HCT116 (cell line): ENCODE data around the gene MUSK. TPM values are rescaled to one million over a fixed set of nuclear protein-coding genes. Genes with fewer than 3 reads are reported as not detected.

Experiments used
- ATAC-seq: fragments of 200-7000 bp; cut with Tn5 transposase; 2 replicates; pipeline ENCODE4 v1.9.1; 2020; ENCODE audit warnings: mild to moderate bottlenecking, moderate library complexity
- BruUV-seq: library from RNA; stranded (reverse); fragments of 400-500 nt; replicated peaks from 2 replicates; lab custom pipeline; 2021; lab: Mats Ljungman, UMichigan
- CTCF ChIA-PET: fragments of 300-600 bp; sonication (Branson Sonifier 250); formaldehyde crosslinking; loops from one replicate; lab custom pipeline; 2021; ENCODE audit warnings: antibody characterized with exemption; lab: Charles Lee
- POLR2A ChIA-PET: fragments of 300-600, 350-600 bp; sonication (Branson Sonifier 250); formaldehyde crosslinking; loops from one replicate; lab custom pipeline; 2021; ENCODE audit warnings: antibody characterized with exemption; lab: Charles Lee
- RAD21 ChIA-PET, 2 experiments: fragments of 300-600 bp; sonication (Branson Sonifier 250); formaldehyde crosslinking; loops; one replicate each; lab custom pipeline; 2023; ENCODE audit warnings: low total read pairs in 2 of 2; ENCODE audit not compliant: uncharacterized antibody in 2 of 2, unreplicated experiment in 2 of 2, low non-redundant PET in 1 of 2; lab: Charles Lee
- DNase-seq: peaks from one replicate; pipeline ENCODE4 v3.0.0-alpha.2; 2010; ENCODE audit warnings: low read depth, low spot score
- H2AFZ ChIP-seq: fragments of 200-600 bp; shearing (Covaris generic), sonication (generic); 2 replicates; pipeline ENCODE4 v1.6.1; 2017; ENCODE audit warnings: low read depth, mixed run types, mixed read lengths, antibody characterized with exemption, low read length; ENCODE audit not compliant: poor library complexity, severe bottlenecking
- H3K27ac ChIP-seq: 2 replicates; pipeline ENCODE4 v1.5.1; 2012; ENCODE audit warnings: low read depth, low read length
- H3K27me3 ChIP-seq: fragments of 200-600 bp; sonication (generic); 2 replicates; pipeline ENCODE4 v1.6.1; 2016; ENCODE audit warnings: mixed run types, low read length, mixed read lengths; ENCODE audit not compliant: insufficient read depth
- H3K36me3 ChIP-seq, 2 experiments: fragments of 200-500 bp in 1 of 2; fragments of 200-600 bp in 1 of 2; sonication (Bioruptor generic) in 1 of 2; sonication (generic) in 1 of 2; 2 replicates each; pipeline versions ENCODE4 v1.5.1 to v1.6.1; 2014 to 2016; ENCODE audit warnings: low read length in 2 of 2, inconsistent platforms in 1 of 2, mixed read lengths in 1 of 2, mixed run types in 1 of 2; ENCODE audit not compliant: insufficient read depth in 2 of 2, control insufficient read depth in 1 of 2
- H3K4me1 ChIP-seq, 2 experiments: fragments of 200-600 bp in 1 of 2; sonication (generic) in 1 of 2; 2 replicates each; pipeline versions ENCODE4 v1.5.1 to v1.6.1; 2012 to 2017; ENCODE audit warnings: low read length in 2 of 2, inconsistent platforms in 1 of 2, mild to moderate bottlenecking in 1 of 2, mixed read lengths in 1 of 2, mixed run types in 1 of 2, moderate library complexity in 1 of 2; ENCODE audit not compliant: insufficient read depth in 2 of 2, control insufficient read depth in 1 of 2
- H3K4me2 ChIP-seq: fragments of 200-600 bp; sonication (generic); 2 replicates; pipeline ENCODE4 v1.6.1; 2017; ENCODE audit warnings: mixed run types, low read length, mixed read lengths
- H3K4me3 ChIP-seq, 2 experiments: fragments of 200-600 bp in 1 of 2; sonication (generic) in 1 of 2; replicated peaks in 1 of 2; 2 replicates each; pipeline ENCODE4 v1.5.1; 2011 to 2016; ENCODE audit warnings: low read length in 2 of 2, control low read depth in 1 of 2, low read depth in 1 of 2, mild to moderate bottlenecking in 1 of 2, mixed read lengths in 1 of 2, mixed run types in 1 of 2
- H3K79me2 ChIP-seq: fragments of 200-600 bp; sonication (generic); 2 replicates; pipeline ENCODE4 v1.6.1; 2017; ENCODE audit warnings: mild to moderate bottlenecking, mixed run types, low read length, moderate library complexity, mixed read lengths; ENCODE audit not compliant: insufficient read depth
- H3K9ac ChIP-seq: fragments of 200-600 bp; sonication (generic); 2 replicates; pipeline ENCODE4 v1.6.1; 2016; ENCODE audit warnings: low read length, mixed read lengths
- H3K9me2 ChIP-seq: fragments of 200-600 bp; sonication (generic), shearing (Covaris generic); 2 replicates; pipeline ENCODE4 v1.6.1; 2017; ENCODE audit warnings: mixed run types, mild to moderate bottlenecking, moderate library complexity; ENCODE audit not compliant: insufficient read depth
- H3K9me3 ChIP-seq, 2 experiments: fragments of 200-500 bp in 1 of 2; fragments of 200-600 bp in 1 of 2; sonication (Bioruptor generic) in 1 of 2; sonication (generic) in 1 of 2; 2 replicates each; pipeline ENCODE4 v1.6.1; 2014 to 2017; ENCODE audit warnings: low read length in 2 of 2, mixed read lengths in 2 of 2, inconsistent platforms in 1 of 2, low read depth in 1 of 2, mild to moderate bottlenecking in 1 of 2, mixed run types in 1 of 2, moderate library complexity in 1 of 2; ENCODE audit not compliant: control insufficient read depth in 1 of 2, insufficient read depth in 1 of 2
- H4K20me1 ChIP-seq: fragments of 200-600 bp; sonication (generic), shearing (Covaris generic); 2 replicates; pipeline ENCODE4 v1.6.1; 2017; ENCODE audit warnings: mixed run types, mild to moderate bottlenecking, moderate library complexity; ENCODE audit not compliant: insufficient read depth
- ATF3 ChIP-seq: IDR thresholded peaks from 2 replicates; pipeline ENCODE4 v1.6.1; 2012
- CEBPB ChIP-seq: IDR thresholded peaks from 2 replicates; pipeline ENCODE4 v1.6.1; 2012; ENCODE audit warnings: low read depth
- EGR1 ChIP-seq: IDR thresholded peaks from 2 replicates; pipeline ENCODE4 v1.6.1; 2012; ENCODE audit warnings: low read depth
- ELF1 ChIP-seq: IDR thresholded peaks from 2 replicates; pipeline ENCODE4 v1.6.1; 2012; ENCODE audit warnings: low read depth, borderline replicate concordance
- EZH2 ChIP-seq: fragments of 200-600 bp; sonication (generic); IDR thresholded peaks from 2 replicates; pipeline ENCODE4 v1.6.1; 2017; ENCODE audit warnings: antibody characterized with exemption, mixed run types
- FOSL1 ChIP-seq: IDR thresholded peaks from 2 replicates; pipeline ENCODE4 v1.6.1; 2012; ENCODE audit warnings: low read depth
- JUND ChIP-seq: IDR thresholded peaks from 2 replicates; pipeline ENCODE4 v1.6.1; 2012
- MAX ChIP-seq: IDR thresholded peaks from 2 replicates; pipeline ENCODE4 v1.6.1; 2012
- POLR2A ChIP-seq: IDR thresholded peaks from 2 replicates; pipeline ENCODE4 v1.7.0; 2011; ENCODE audit warnings: borderline replicate concordance; ENCODE audit not compliant: insufficient read depth, insufficient read length; ENCODE audit errors: extremely low read depth
- POLR2AphosphoS5 ChIP-seq: IDR thresholded peaks from 2 replicates; pipeline ENCODE4 v1.6.1; 2011; ENCODE audit warnings: mild to moderate bottlenecking, low read depth, low read length, moderate library complexity
- RAD21 ChIP-seq: IDR thresholded peaks from 2 replicates; pipeline ENCODE4 v1.6.1; 2012; ENCODE audit warnings: low read depth, mild to moderate bottlenecking
- REST ChIP-seq: IDR thresholded peaks from 2 replicates; pipeline ENCODE4 v1.6.1; 2012; ENCODE audit warnings: low read depth
- SIN3A ChIP-seq: IDR thresholded peaks from 2 replicates; pipeline ENCODE4 v1.6.1; 2012; ENCODE audit warnings: low read depth
- SP1 ChIP-seq: IDR thresholded peaks from 2 replicates; pipeline ENCODE4 v1.6.1; 2012; ENCODE audit warnings: low read depth
- SRF ChIP-seq: IDR thresholded peaks from 2 replicates; pipeline ENCODE4 v1.6.1; 2012; ENCODE audit warnings: low read depth
- TCF7L2 ChIP-seq: IDR thresholded peaks from 2 replicates; pipeline ENCODE4 v1.7.0; 2011; ENCODE audit warnings: borderline replicate concordance, inconsistent platforms; ENCODE audit not compliant: insufficient read depth, insufficient read length; ENCODE audit errors: extremely low read depth
- YY1 ChIP-seq: IDR thresholded peaks from 2 replicates; pipeline ENCODE4 v1.6.1; 2011; ENCODE audit warnings: low read length, low read depth, moderate library complexity, mild to moderate bottlenecking; ENCODE audit not compliant: insufficient replicate concordance; ENCODE audit errors: extremely low read depth
- ZBTB33 ChIP-seq: IDR thresholded peaks from 2 replicates; pipeline ENCODE4 v1.6.1; 2011; ENCODE audit warnings: mild to moderate bottlenecking, low read length, moderate library complexity; ENCODE audit not compliant: insufficient replicate concordance; ENCODE audit errors: extremely low read depth
- ZFX ChIP-seq: fragments of 450-650 bp; IDR thresholded peaks from 2 replicates; pipeline ENCODE4 v1.6.1; 2017
- ZNF274 ChIP-seq: fragments of 200-500 bp; sonication (Bioruptor generic); IDR thresholded peaks from 2 replicates; pipeline ENCODE4 v1.6.1; 2014; ENCODE audit warnings: mild to moderate bottlenecking, low read depth, low read length, inconsistent platforms
- intact Hi-C: fragments of 100-400 bp; cut with micrococcal nuclease; formaldehyde crosslinking; loops from 2 replicates; pipeline ENCODE4 v1.10.0; 2022
- total RNA-seq: library from RNA; stranded (reverse); gene quantifications from one replicate; pipeline ENCODE4 v1.2.1, GENCODE V29; 2021; ENCODE audit not compliant: unreplicated experiment

Gene MUSK
- total RNA-seq, 1 experiment from 2014 or later: not detected

- H3K79me2 ChIP-seq: no peaks in the 10 kb centered on the region
- no peak for DNase-seq
- H3K9me3 ChIP-seq: no peaks in the 10 kb centered on the region
- no peak overlapping the region for H3K4me2 ChIP-seq
- intact Hi-C loops: no loop called here
- ChIA-PET CTCF (interaction anchor here (0.8 kb wide), 1 partner anchor 76 kb away, joined by 3 read pairs; no protein-coding TSS in a partner anchor), POLR2A (no interaction called here), RAD21 (no interaction called here)
- no peak overlapping the region for H3K27ac ChIP-seq
- no peaks in the 10 kb centered on the region for H4K20me1 ChIP-seq
- no TSS peak for BruUV-seq
- H3K9me2 ChIP-seq: no peaks in the 10 kb centered on the region
- no peak overlapping the region for H3K4me3 ChIP-seq
- no peak overlapping the region for H2AFZ ChIP-seq
- H3K9ac ChIP-seq: no peak overlapping the region
- no peaks in the 10 kb centered on the region for H3K36me3 ChIP-seq
- no peaks in the 10 kb centered on the region for H3K27me3 ChIP-seq
- ATAC-seq: no peak
- H3K4me1 ChIP-seq: no peaks in the 10 kb centered on the region
- TF ChIP-seq YY1 (no peak), CEBPB (no peak), SRF (no peak), POLR2A (no peak), ZNF274 (no peak), REST (no peak), ZBTB33 (no peak), TCF7L2 (no peak), EZH2 (no peak), RAD21 (no peak), EGR1 (no peak), JUND (no peak), SIN3A (no peak), MAX (no peak), SP1 (no peak), ZFX (no peak), ATF3 (no peak), POLR2AphosphoS5 (no peak), ELF1 (no peak), FOSL1 (no peak)
These were observed 95.4 kb downstream of the MUSK start for GRCh38 chr9:110764006-110764405.
